GM23248 (cell line): Measurements from ENCODE around the gene CLCNKA.

Experiments
- EZH2 ChIP-seq: fragments of 200-600 bp; sonication (generic); IDR thresholded peaks from 2 replicates; pipeline ENCODE4 v1.6.1; 2018; ENCODE audit warnings: antibody characterized with exemption, mild to moderate bottlenecking; ENCODE audit not compliant: insufficient read depth, poor library complexity, severe bottlenecking
- EZH2phosphoT487 ChIP-seq: fragments of 200-600 bp; sonication (generic); IDR thresholded peaks from 2 replicates; pipeline ENCODE4 v1.6.1; 2018; ENCODE audit warnings: antibody characterized with exemption, moderate library complexity, mild to moderate bottlenecking, low read depth; ENCODE audit not compliant: insufficient read depth

GRCh38 chr1:16051039-16051438 lies 29.2 kb downstream of the CLCNKA start:
- TF ChIP-seq EZH2 (no peak), EZH2phosphoT487 (no peak)
